GM19463 (cell line): ENCODE results near the gene COG4.
"Not testable (repeated sequence)": the region's sequence is repeated elsewhere in the genome, so short reads cannot be mapped to it uniquely, and the experiment has no call there.

Source experiments
- ATAC-seq: cut with Tn5 transposase; IDR thresholded peaks from one replicate; pipeline ENCODE4 v1.9.1; 2021; ENCODE audit warnings: mild to moderate bottlenecking, moderate library complexity; ENCODE audit not compliant: unreplicated experiment

The COG4 gene

DNA sequence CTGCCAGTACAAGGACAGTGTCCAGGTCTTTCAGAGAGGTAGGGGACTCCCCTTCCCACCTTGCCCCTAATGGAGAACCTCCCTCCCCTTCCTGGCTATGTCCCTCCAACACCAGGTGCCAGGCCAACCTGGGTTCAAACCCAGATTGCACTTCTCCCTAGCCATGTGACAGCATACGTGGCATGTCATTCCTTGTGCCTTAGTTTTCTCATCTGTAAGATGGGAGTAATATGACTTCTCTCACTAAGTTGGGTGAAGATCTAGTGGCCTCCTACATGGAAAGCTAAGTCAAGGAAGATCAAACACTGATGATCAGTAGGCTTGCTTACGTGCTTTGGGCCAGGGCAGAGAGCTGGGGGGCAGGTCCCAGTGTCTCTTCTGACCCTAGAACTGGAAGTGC lies 60.1 kb downstream of the COG4 start:
- ATAC-seq: no peak

DNA sequence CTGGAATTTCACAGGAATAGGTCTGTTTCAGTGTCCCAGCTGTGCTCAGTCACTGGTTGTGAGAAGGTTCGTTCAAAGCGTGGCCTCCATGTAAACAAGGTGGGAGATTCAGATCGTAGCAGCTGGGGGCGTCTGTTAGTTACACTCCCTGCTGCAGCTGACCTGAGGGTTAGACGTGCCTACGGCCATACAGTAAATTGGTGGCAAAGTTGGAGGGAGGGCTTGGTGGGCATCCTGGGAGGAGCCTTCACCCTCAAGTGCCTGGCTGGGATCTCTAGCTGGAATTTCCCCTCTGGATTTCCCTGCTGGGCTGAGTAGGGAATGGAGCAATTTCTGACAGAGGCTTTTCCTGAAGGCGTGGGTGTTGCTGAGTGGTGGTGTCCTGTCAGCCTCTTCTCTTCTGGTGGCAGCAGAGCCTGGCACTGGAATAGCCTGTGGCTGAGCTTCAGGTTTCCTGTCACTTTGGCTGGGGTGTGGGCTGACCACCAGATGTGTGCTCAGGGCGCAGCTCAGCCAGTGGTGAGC lies 62.6 kb downstream of the COG4 start:
- no peak for ATAC-seq

DNA sequence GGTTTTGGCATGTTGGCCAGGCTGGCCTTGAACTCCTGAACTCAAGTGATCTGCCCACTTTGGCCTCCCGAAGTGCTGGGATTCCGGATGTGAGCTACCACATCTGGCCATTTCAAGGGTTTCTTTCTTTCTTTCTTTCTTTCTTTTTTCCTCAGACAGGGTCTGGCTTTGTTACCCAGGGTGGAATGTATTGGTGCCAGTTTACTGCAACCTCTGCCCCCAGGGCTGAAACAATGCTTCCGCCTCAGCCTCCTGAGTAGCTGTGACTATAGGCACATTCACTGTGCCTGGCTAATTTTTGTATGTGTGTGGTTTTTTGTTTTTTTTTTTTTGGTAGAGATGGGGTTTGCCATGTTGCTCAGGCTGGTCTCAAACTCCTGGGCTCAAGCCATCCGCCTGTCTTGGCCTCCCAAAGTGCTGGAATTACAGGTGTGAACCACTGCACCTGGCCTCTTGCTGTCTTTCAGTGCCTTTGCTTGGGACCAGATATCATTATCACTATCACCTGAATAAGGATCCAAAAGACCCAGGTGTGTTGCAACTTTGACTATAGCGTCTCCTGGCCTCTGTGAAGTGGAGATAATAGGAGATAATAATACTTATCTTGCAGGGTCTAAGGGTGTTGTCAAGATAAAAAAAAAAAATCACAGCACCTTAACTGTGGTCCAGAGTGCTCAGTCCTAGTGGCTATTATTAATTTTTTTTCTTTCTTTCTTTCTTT lies 65.7 kb downstream of the COG4 start:
- ATAC-seq: no peak

DNA sequence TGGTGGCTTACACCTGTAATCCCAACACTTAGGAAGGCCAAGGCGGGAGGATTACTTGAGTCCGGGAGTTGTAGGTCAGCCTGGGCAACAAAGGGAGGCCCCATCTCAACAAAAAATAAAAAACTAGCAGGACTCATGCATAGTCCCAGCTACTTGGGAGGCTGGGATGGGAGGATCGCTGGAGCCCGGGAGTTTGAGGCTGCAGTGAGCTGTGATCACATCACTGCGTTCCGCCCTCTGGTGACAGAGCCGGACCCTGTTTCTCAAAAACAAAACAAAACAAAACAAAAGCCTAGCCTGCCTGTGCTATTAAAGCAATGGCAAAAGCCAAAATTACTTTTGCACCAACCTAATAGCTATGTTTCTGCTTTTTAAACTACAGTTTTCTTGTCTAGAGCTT lies 67.4 kb downstream of the COG4 start:
- no peak for ATAC-seq

DNA sequence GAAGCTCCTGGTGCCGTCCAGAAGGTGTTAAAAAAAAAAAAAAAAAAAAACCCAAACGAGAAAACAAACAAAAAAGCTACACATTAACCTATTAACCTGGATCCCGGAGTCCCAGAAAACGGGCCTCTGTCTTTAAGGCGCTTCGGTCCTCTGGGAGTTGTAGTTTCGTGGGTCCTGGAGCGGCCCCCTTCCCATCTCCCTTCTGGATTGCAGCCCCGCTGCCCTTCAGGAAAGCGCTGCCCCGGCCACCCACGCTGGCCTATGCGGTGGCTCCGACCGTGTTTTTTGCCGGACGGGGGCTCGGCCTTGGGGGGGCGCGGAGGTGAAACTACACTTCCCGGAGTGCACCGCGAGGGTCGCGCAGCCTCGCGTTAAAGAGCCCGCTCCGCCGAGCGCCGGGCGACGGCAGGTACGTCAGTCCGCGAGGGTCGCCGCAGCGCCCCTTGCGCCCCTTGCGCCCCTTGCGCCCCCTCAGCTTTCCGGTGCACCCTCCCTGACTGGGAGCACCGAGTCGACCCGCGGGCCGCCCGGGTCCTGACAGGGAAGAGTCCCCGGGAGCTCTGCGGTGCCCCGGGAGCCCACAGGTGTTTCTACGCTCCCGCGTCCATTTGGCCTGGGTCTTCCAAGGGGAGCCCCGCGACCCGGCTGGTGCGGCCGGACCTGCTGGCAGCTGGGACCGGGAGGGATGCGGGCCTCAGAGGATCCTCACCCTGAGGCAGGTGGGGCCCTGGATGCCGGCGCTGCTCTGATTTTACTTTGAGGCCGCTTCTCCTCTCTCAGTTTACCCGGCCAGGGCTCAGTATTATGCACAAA lies 68.9 kb downstream of the COG4 start, which contains the start of gene FCSK:
Gene FCSK, plus strand, starts transcription at position 374 of the 813 bp plus-strand sequence. CDS start 8,596 bp downstream, outside the sequence.
- peak; percentile 87 for ATAC-seq

DNA sequence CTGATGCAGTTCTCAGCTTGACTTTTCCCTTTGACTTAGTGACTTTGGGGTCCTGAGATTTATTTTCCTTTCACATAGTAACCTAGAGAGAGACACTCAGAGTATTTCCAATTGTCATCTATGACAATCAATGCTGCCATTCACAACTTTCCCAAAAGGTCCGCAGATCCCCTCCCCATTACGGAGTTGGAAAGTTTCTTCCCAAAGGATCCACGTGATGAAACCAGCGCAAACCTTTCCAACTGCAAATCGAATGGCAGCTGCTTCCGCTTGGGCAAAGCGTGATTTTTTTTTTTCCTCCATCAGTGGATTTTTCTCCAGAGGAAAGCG lies 69.5 kb downstream of the COG4 start:
- ATAC-seq: no peak

DNA sequence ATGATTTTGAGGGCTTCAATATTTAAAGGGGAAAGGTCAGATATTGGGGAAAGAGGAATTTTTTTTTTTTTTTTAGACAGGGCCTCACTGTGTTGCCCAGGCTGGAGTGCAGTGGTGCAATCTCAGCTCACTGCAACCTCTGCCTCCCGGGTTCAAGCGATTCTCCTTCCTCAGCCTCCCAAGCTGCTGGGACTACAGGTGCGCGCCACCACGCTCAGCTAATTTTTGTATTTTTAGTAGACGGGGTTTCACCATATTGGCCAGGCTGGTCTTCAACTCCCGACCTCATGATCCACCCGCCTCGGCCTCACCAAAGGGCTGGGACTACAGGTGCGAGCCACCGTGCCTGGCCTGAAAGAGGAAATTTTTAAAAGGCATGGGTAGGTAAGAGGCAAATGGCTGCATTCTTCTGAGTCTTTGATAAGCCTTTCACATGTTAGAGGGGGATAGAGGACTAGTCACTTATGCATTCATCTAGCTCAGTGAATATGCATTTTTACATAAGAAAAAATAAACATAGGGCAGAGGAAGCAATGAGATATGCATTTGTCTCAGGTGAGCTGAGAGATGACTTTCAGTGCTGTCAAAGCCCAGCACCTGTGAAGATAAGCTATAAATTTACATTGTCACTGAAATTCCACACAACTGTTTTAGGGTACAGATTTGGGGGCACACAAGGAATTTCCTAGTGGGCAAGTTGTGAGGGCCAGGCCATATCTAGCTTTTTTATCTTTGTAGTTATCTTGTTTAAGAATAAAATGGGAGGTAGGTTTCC lies 70.0 kb downstream of the COG4 start:
- no peak for ATAC-seq

DNA sequence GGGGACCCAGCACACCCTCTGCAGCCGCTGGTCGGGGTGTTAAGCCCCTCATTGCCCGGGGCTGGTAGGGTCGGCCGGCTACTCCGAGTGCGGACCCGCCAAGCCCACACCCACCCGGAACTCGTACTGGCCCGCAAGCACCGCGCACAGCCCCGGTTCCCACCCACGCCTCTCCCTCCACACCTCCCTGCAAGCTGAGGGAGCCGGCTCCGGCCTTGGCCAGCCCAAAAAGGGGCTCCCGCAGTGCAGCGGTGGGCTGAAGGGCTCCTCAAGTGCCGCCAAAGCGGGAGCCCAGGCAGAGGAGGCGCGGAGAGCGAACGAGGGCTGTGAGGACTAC lies 72.4 kb downstream of the COG4 start:
- ATAC-seq: not testable (repeated sequence)

DNA sequence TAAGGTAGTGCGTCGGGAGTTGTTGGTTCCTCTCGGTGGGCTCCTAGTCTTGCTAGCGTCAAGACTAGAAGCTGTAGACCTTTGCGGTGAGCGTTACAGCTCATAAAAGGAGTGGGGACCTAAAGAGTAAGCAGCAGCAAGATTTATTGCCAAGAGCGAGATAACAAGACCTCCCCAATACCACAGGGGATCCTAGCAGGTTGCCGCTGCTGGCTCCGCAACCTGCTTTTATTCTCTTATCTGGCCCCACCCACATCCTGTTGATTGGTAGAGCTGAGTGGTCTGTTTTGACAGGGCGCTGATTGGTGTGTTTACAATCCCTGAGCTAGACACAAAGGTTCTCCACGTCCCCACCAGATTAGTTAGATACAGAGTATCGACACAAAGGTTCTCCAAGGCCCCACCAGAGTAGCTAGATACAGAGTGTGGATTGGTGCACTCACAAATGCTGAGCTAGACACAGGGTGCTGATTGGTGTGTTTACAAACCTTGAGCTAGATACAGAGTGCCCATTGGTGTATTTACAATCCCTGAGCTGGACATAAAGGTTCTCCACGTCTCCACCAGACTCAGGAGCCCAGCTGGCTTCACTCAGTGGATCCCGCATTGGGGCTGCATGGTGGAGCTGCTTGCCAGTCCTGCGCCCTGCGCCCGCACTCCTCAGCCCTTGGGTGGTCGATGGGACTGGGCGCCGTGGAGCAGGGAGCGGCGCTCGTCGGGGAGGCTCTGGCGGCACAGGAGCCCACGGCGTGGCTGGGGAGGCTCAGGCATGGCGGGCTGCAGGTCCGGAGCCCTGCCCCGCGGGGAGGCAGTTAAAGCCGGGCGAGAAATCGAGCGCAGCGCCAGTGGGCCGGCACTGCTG lies 73.0 kb downstream of the COG4 start:
- not testable (repeated sequence) for ATAC-seq

DNA sequence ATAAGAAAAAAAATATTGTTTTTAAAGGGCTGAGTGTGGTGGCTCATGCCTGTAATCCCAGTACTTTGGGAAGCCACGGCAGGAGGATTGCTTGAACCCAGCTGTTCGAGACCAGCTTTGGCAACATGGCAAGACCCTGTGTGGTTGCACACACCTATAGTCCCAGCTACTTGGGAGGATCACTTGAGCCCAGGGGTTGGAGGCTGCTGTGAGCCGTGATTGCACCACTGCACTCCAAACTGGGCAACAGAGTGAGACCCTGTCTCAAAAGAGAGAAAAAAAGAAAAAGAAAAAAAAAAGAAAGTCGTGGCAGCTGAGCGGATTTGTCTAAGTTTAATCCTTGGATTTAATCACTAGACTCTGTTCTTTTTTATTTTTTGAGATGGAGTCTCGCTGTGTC lies 75.3 kb downstream of the COG4 start:
- ATAC-seq: no peak

DNA sequence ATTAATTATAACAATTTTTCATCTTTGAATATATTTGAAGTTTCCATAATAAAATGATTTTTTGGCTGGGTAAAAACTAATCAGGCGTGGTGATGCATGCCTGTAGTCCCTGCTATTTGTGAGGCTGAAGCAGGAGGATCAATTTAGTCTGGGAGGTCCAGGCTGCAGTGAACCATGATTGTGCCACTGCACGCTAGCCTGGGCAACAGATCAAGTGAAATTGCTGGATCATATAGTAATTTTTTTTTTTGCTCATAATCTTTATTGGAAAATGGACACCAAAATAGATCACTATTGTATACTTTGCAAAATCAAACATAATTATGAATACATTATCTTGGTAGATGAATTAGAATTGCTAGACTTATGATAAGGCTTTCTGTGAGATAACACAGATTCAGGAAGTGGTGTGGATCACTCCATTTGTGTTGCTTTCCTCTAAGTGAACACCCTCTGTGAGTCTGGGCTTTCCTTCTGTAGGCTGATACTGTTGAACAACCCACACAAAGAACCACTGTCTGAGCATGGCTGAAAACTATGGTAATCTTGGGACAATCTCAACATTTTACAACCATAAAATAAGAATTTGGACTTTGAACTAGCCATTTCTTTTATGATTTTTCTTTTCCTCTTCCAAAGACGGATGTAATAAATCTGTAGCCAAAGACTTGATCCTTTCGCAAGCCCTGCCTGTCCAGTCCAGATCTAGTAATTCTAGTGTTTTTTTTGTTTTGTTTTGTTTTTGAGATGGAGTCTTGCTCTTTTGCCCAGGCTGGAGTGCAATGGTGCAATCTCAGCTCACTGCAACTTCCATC lies 78.9 kb downstream of the COG4 start:
- no peak for ATAC-seq

DNA sequence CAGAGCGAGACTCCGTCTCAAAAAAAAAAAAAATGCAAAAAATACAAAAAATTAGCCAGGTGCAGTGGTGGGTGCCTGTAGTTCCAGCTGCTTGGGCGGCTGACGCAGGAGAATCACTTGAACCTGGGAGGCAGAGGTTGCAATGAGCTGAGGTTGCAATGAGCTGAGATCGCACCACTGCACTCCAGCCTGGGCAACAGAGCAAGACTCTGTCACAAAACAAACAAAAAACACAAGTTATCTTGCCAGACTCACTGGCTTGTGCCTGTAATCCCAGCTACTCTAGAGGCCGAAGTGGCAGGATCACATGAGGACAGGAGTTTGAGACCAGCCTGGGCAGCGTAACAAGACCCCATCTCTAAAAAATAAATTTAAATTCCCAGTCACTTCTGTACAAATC lies 81.0 kb downstream of the COG4 start:
- no peak for ATAC-seq

DNA sequence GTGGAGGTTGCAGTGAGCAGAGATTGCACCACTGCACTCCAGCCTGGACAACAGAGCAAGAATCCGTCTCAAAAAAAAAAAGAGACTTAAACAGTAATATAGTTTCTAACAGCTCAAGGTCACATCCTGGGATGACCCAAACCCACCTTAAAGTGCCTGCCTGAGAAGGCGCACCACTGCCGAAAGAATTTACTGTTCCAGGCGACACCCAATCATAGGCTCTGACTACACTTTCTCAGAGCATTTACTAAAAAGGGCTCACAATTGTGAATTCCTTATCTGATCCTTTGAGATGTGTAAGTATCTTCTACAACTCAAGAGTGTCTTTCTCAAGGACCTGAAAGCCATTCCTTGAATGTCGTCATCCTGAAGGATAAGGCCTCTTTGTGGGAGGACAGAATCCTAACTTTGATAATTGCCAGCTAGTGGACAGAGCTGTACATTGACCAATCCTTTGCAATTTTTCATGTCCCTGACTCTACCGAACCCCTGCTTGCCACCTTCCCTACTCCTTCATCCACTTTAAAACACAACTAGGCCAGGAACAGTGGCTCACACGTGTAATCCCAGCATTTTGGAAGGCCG lies 81.9 kb downstream of the COG4 start:
- ATAC-seq: no peak

DNA sequence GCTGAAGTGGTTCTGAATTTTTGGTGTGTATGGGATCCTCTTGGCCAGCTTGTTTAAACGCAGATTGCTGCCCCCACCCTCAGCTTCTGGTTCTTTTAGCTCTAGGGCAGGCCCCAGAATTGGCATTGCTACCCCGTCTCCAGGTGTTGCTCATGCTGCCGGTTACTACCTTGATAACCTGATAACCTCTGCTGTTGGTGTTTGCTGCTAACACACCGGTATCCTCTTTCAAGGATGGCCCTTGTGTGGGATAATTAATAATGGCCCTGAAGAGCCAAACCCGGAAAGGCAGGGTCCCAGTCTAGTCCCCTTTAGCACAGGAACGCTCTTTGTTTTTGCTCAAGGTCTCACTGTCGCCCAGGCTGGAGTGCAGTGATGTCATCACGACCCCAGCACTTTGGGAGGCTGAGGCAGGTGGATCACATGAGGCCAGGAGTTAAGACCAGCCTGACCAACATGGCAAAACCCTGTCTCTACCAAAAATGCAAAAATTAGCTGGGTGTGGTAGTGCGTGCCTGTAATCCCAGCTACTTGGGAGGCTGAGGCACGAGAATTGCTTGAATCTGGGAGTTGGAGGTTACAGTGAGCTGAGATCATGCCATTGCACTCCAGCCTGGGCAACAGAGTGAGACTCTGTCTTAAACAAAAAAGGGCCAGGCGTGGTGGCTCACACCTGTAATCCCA lies 83.2 kb downstream of the COG4 start:
- ATAC-seq: no peak

DNA sequence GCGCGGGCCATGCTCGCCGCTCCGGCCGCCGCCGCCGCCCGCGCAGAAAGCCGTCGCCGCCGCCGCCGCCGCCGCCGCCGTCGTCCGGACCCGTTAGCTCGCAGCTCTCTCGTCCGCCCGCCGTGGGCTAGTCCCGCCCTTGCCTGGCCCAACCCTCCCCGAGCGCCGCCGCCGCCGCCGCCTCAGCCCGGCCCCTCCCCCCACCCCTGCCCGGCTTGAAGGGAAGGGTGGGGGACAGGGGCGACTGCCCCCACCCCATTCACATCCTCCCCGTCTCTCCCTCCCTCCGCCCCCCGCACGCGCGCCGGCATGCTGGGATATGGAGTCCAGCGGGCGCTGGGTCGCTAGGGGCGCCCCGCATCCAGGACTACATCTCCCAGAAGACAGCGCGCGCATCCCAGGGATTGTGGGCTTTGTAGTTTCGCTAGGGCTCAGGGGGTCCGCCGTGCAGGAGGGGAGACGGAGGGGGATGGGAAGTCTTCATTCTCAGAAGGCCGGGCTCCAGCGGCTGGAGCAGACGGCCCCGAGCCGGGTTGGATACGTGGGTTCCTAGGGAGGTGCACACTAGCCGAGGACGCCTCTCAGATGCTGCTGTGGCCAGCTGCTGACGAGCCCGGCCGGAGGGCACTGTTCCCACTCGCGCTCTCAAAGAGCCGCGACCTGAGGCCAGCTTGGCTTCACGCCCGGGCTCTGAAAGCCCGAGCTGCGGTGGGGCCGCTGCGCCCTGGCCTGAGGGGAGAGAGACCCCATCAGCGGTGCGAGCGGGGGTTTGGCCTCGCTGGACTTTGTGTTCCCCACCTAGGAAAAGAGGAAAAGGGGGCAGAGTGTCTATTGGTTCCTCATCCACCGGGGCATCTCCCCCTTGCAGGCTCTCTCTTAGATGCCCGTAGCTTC lies 84.1 kb downstream of the COG4 start, which contains the start of gene ST3GAL2:
Gene ST3GAL2, minus strand, starts transcription at position 132 of the 894 bp plus-strand sequence. CDS start 40,570 bp downstream, outside the sequence.
- ATAC-seq: peak; percentile 84

DNA sequence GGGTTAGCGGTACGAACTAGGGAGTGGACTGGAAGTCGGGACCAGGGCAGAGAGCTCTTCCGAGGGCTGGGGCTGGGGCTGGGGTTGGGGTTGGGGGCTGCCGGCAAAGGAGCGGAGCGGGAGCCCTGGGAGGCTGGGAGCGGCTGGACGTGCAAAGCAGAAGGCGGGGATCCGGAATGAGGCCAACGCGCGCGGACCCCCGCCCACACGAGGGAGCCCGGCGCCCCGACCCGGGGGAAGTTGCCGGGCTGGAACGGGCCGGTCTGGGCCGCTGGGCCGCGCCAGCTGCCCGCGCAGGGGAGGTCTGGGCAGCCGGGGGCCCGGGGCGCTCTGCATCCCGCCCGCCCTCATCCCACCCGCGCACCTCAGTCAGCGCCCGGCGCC lies 84.8 kb downstream of the COG4 start:
- ATAC-seq: no peak
